ENCODE results near the gene KAZN.

KAZN gene

GRCh38 chr1:15055736-15056415 lies 457.4 kb downstream of the KAZN start:
- no peak for DNase-seq

GRCh38 chr1:15056515-15057285 lies 458.2 kb downstream of the KAZN start:
- no peak for DNase-seq

GRCh38 chr1:15057834-15058233 lies 459.3 kb downstream of the KAZN start:
- no peak for DNase-seq

- no peak for DNase-seq
Observed at GRCh38 chr1:15058261-15058660, 459.8 kb downstream of the KAZN start.

GRCh38 chr1:15060104-15060503 lies 461.6 kb downstream of the KAZN start:
- no peak for DNase-seq

GRCh38 chr1:15062479-15063099 lies 464.1 kb downstream of the KAZN start:
- peak; percentile 11 for DNase-seq

GRCh38 chr1:15063346-15063745 lies 464.9 kb downstream of the KAZN start:
- no peak for DNase-seq

- no peak for DNase-seq
Observed at GRCh38 chr1:15063783-15064182, 465.3 kb downstream of the KAZN start.

GRCh38 chr1:15064217-15064929 lies 465.9 kb downstream of the KAZN start:
- no peak for DNase-seq

GRCh38 chr1:15065291-15065690 lies 466.8 kb downstream of the KAZN start:
- DNase-seq = no peak

- DNase-seq = no peak
Observed at GRCh38 chr1:15065736-15066135, 467.3 kb downstream of the KAZN start.

GRCh38 chr1:15066191-15066590 lies 467.7 kb downstream of the KAZN start:
- DNase-seq = no peak

GRCh38 chr1:15067148-15067547 lies 468.7 kb downstream of the KAZN start:
- DNase-seq = no peak

- DNase-seq = no peak
Observed at GRCh38 chr1:15068152-15068551, 469.7 kb downstream of the KAZN start.

GRCh38 chr1:15068997-15069396 lies 470.5 kb downstream of the KAZN start:
- DNase-seq = no peak

- no peak for DNase-seq
Observed at GRCh38 chr1:15070145-15070748, 471.8 kb downstream of the KAZN start.

- no peak for DNase-seq
Observed at GRCh38 chr1:15071936-15072335, 473.5 kb downstream of the KAZN start.

- DNase-seq = no peak
Observed at GRCh38 chr1:15073799-15074308, 475.4 kb downstream of the KAZN start.

- DNase-seq = no peak
Observed at GRCh38 chr1:15075175-15075574, 476.7 kb downstream of the KAZN start.

- no peak for DNase-seq
Observed at GRCh38 chr1:15075817-15076216, 477.3 kb downstream of the KAZN start.

- no peak for DNase-seq
Observed at GRCh38 chr1:15076807-15077206, 478.3 kb downstream of the KAZN start.

GRCh38 chr1:15077384-15077783 lies 478.9 kb downstream of the KAZN start:
- DNase-seq = no peak
